SK-N-SH (cell line): ENCODE measurements around the gene C2CD3. TPM values are rescaled to one million over a fixed set of nuclear protein-coding genes. Genes with fewer than 3 reads are reported as not detected.

ENCODE experiments used
- CTCF ChIA-PET: fragments of 300-600, 350-600 bp; formaldehyde crosslinking; extraction: SDS; loops from one replicate; lab custom pipeline; 2021; lab: Yijun Ruan, JAX
- POLR2A ChIA-PET: fragments of 350-600 bp; sonication (Branson Sonifier 250); formaldehyde crosslinking; extraction: SDS; loops from one replicate; lab custom pipeline; 2020; ENCODE audit warnings: antibody characterized with exemption, inconsistent platforms; lab: Yijun Ruan, JAX
- DNase-seq: peaks from one replicate; pipeline ENCODE4 v3.0.0; 2012
- H2AFZ ChIP-seq: fragments of 200-600 bp; sonication (generic); 2 replicates; pipeline ENCODE4 v1.8.1; 2016; ENCODE audit warnings: antibody characterized with exemption, mild to moderate bottlenecking, low read depth
- H3F3A ChIP-seq: fragments of 200-600 bp; sonication (generic); replicated peaks from 2 replicates; pipeline ENCODE3; 2016; ENCODE audit warnings: antibody characterized with exemption, mild to moderate bottlenecking; ENCODE audit not compliant: insufficient read depth
- H3K27ac ChIP-seq, 2 experiments: fragments of 200-500 bp in 1 of 2; fragments of 200-600 bp in 1 of 2; sonication (Bioruptor generic) in 1 of 2; sonication (generic), shearing (Covaris generic) in 1 of 2; 2 replicates each; pipeline versions ENCODE4 v1.5.1 to v1.6.1; 2014 to 2016; ENCODE audit warnings: low read depth in 2 of 2, inconsistent platforms in 1 of 2, low read length in 1 of 2, mild to moderate bottlenecking in 1 of 2, mixed read lengths in 1 of 2
- H3K27me3 ChIP-seq: fragments of 200-600 bp; sonication (generic), shearing (Covaris generic); 2 replicates; pipeline ENCODE4 v1.6.1; 2016; ENCODE audit warnings: mixed run types; ENCODE audit not compliant: insufficient read depth
- H3K36me3 ChIP-seq, 2 experiments: fragments of 200-500 bp in 1 of 2; fragments of 200-600 bp in 1 of 2; sonication (Bioruptor generic) in 1 of 2; sonication (generic) in 1 of 2; replicated peaks in 1 of 2; 2 replicates each; pipeline versions ENCODE3 to v1.5.1; 2014 to 2016; ENCODE audit warnings: low read length in 1 of 2, mild to moderate bottlenecking in 1 of 2; ENCODE audit not compliant: insufficient read depth in 2 of 2, control insufficient read depth in 1 of 2
- H3K4me1 ChIP-seq, 2 experiments: fragments of 200-500 bp in 1 of 2; fragments of 200-600 bp in 1 of 2; sonication (Bioruptor generic) in 1 of 2; sonication (generic), shearing (Covaris generic) in 1 of 2; 2 replicates each; pipeline versions ENCODE4 v1.5.1 to v1.6.1; 2014 to 2016; ENCODE audit warnings: low read depth in 1 of 2, low read length in 1 of 2, mixed run types in 1 of 2; ENCODE audit not compliant: insufficient read depth in 2 of 2, control insufficient read depth in 1 of 2
- H3K4me2 ChIP-seq: fragments of 200-600 bp; sonication (generic), shearing (Covaris generic); 2 replicates; pipeline ENCODE4 v1.6.1; 2017; ENCODE audit warnings: mixed run types
- H3K4me3 ChIP-seq, 2 experiments: fragments of 200-500 bp in 1 of 2; fragments of 200-600 bp in 1 of 2; sonication (Bioruptor generic) in 1 of 2; sonication (generic), shearing (Covaris generic) in 1 of 2; 2 replicates each; pipeline versions ENCODE4 v1.5.1 to v1.8.1; 2014 to 2016; ENCODE audit warnings: low read depth in 2 of 2, inconsistent platforms in 1 of 2, low read length in 1 of 2, mild to moderate bottlenecking in 1 of 2, mixed read lengths in 1 of 2, moderate library complexity in 1 of 2
- H3K79me2 ChIP-seq: fragments of 200-600 bp; sonication (generic); 2 replicates; pipeline ENCODE4 v1.8.1; 2017; ENCODE audit warnings: mild to moderate bottlenecking; ENCODE audit not compliant: insufficient read depth
- H3K9ac ChIP-seq: fragments of 200-600 bp; sonication (generic); 2 replicates; pipeline ENCODE4 v1.6.1; 2017; ENCODE audit warnings: mixed run types
- H3K9me2 ChIP-seq: fragments of 200-600 bp; sonication (generic); 2 replicates; pipeline ENCODE4 v1.6.1; 2017; ENCODE audit warnings: mixed run types
- H3K9me3 ChIP-seq: fragments of 200-600 bp; sonication (generic); 2 replicates; pipeline ENCODE4 v1.6.1; 2017; ENCODE audit warnings: mixed run types, mild to moderate bottlenecking, moderate library complexity
- H4K20me1 ChIP-seq: fragments of 200-600 bp; sonication (generic); 2 replicates; pipeline ENCODE4 v1.6.1; 2017; ENCODE audit warnings: mild to moderate bottlenecking, mixed run types; ENCODE audit not compliant: insufficient read depth
- ELF1 ChIP-seq: IDR thresholded peaks from 2 replicates; pipeline ENCODE4 v1.4.0; 2012
- EP300 ChIP-seq, 2 experiments: IDR thresholded peaks; 2 replicates each; pipeline versions ENCODE4 v1.4.0 to v1.6.1; 2012; ENCODE audit warnings: borderline replicate concordance in 1 of 2, low read depth in 1 of 2, low read length in 1 of 2
- EZH2phosphoT487 ChIP-seq: fragments of 200-600 bp; sonication (generic); IDR thresholded peaks from 2 replicates; pipeline ENCODE4 v1.6.1; 2017; ENCODE audit warnings: low read depth, mixed run types, mild to moderate bottlenecking, antibody characterized with exemption, moderate library complexity, borderline replicate concordance
- FOSL2 ChIP-seq: IDR thresholded peaks from 2 replicates; pipeline ENCODE4 v1.4.0; 2012; ENCODE audit warnings: low read depth, mild to moderate bottlenecking, moderate library complexity, borderline replicate concordance
- FOXJ3 ChIP-seq: sonication (generic); formaldehyde crosslinking; IDR thresholded peaks from 2 replicates; pipeline ENCODE4 v1.5.1; 2020; ENCODE audit warnings: mild to moderate bottlenecking, missing genetic modification reagents
- FOXM1 ChIP-seq: IDR thresholded peaks from 2 replicates; pipeline ENCODE4 v1.4.0; 2012; ENCODE audit warnings: low read depth, mild to moderate bottlenecking
- GABPA ChIP-seq: IDR thresholded peaks from 2 replicates; pipeline ENCODE4 v1.4.0; 2012; ENCODE audit warnings: low read depth, mild to moderate bottlenecking
- GATA2 ChIP-seq: sonication (generic); formaldehyde crosslinking; IDR thresholded peaks from 2 replicates; pipeline ENCODE4 v1.5.0; 2020; ENCODE audit warnings: mild to moderate bottlenecking, missing genetic modification reagents
- JUND ChIP-seq: IDR thresholded peaks from 2 replicates; pipeline ENCODE4 v1.4.0; 2012
- MEF2A ChIP-seq: IDR thresholded peaks from 2 replicates; pipeline ENCODE4 v1.4.0; 2012; ENCODE audit warnings: low read depth, borderline replicate concordance
- NFIC ChIP-seq: IDR thresholded peaks from 2 replicates; pipeline ENCODE4 v1.4.0; 2012; ENCODE audit warnings: borderline replicate concordance
- NRF1 ChIP-seq: IDR thresholded peaks from 2 replicates; pipeline ENCODE4 v1.6.1; 2012; ENCODE audit warnings: low read depth, mild to moderate bottlenecking, low read length
- POLR2AphosphoS5 ChIP-seq: IDR thresholded peaks from 2 replicates; pipeline ENCODE4 v1.6.1; 2012; ENCODE audit warnings: low read depth, low read length
- RFX5 ChIP-seq: IDR thresholded peaks from 2 replicates; pipeline ENCODE4 v1.6.1; 2012; ENCODE audit warnings: mild to moderate bottlenecking, improper control_type of control experiment, low read length
- RXRA ChIP-seq: IDR thresholded peaks from 2 replicates; pipeline ENCODE4 v1.4.0; 2012; ENCODE audit warnings: low read depth, mild to moderate bottlenecking, borderline replicate concordance
- SIN3A ChIP-seq: IDR thresholded peaks from 2 replicates; pipeline ENCODE4 v1.6.1; 2012; ENCODE audit warnings: low read depth, mild to moderate bottlenecking, low read length, moderate library complexity, borderline replicate concordance
- SMC3 ChIP-seq: IDR thresholded peaks from 2 replicates; pipeline ENCODE4 v1.6.1; 2012; ENCODE audit warnings: low read depth, low read length, improper control_type of control experiment
- TCF12 ChIP-seq: IDR thresholded peaks from 2 replicates; pipeline ENCODE4 v1.4.0; 2012
- WGBS: methylation state at CpG from one replicate; pipeline ENCODE4 v1.1.6; 2017; ENCODE audit warnings: low lambda C conversion rate; 5-methylcytosine and 5-hydroxymethylcytosine counted together
- polyA plus RNA-seq, 3 experiments: library from polyadenylated mRNA; depleted of rRNA; stranded (reverse); fragments of >200 nt; gene quantifications; 2 replicates each; pipeline ENCODE4 v1.2.3, GENCODE V29; 2012
- TF ChIP-seq, protein P1 (sequence below): IDR thresholded peaks from 2 replicates; pipeline ENCODE4 v1.4.0; 2012; ENCODE audit warnings: low read depth
- TF ChIP-seq, protein P2 (sequence below): IDR thresholded peaks from 2 replicates; pipeline ENCODE4 v1.4.0; 2012; ENCODE audit warnings: low read depth, borderline replicate concordance
- TF ChIP-seq, protein P3 (sequence below): IDR thresholded peaks from 2 replicates; pipeline ENCODE4; 2012
- TF ChIP-seq, protein P4 (sequence below): fragments of 150-350 bp; IDR thresholded peaks from 2 replicates; pipeline ENCODE4 v1.6.1; 2016; ENCODE audit warnings: mild to moderate bottlenecking, low read depth, low read length
- TF ChIP-seq, protein P5 (sequence below): fragments of 200-600 bp; sonication (generic); IDR thresholded peaks from 2 replicates; pipeline ENCODE4 v1.6.1; 2017; ENCODE audit warnings: antibody characterized with exemption, mild to moderate bottlenecking, moderate library complexity

Gene C2CD3
- polyA plus RNA-seq, 1 of the 3 experiments (the other 2 are of a cell fraction) = 7.0 TPM

DNA sequence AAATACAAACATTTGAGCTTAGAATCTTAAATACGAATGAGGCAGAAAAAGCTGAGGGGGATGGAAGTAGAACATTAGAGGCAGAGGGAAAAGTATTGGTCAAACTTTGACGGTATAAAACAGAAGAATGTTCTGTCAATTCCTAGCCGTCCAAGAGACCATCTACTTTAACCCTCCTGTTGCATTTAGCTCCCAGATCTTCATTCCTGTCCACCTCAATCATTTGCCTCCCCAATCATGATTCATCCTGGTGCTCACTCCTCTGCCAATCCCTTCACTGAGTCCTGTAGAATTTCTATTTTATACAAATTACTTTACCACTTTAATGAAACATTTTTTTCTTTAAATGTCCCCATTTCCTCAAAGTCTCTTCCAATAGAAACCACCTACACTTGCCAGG lies 28.2 kb downstream of the C2CD3 start:
- WGBS = 69% methylated on average over 3 of the region's 3 CpGs
- peaks cover 0 to 9% of the 10 kb centered on the region in 2 experiments for H3K36me3 ChIP-seq
- H4K20me1 ChIP-seq = no peaks in the 10 kb centered on the region
- H2AFZ ChIP-seq = no peak overlapping the region
- H3K4me1 ChIP-seq = peaks cover 11 to 29% of the 10 kb centered on the region in 2 experiments
- peaks cover 11% of the 10 kb centered on the region; the same call in 1 of the 2 replicates for H3K79me2 ChIP-seq
- TF ChIP-seq FOSL2 (peak; percentile 56; the same call in 1 of the 2 replicates), FOXM1 (no peak), GATA2 (no peak), JUND (peak; percentile 33; the same call in 1 of the 2 replicates), RFX5 (no peak), ELF1 (no peak), NRF1 (no peak), RXRA (no peak), EZH2phosphoT487 (no peak), FOXJ3 (CRISPR knock-in tag) (no peak), EP300 (IDR thresholded peaks at IDR 0.05; ENCODE audit: borderline replicate concordance in 1 of 2, low read depth in 1 of 2, low read length in 1 of 2) (no peak), TCF12 (no peak), SMC3 (no peak), MEF2A (no peak), GABPA (no peak), POLR2AphosphoS5 (no peak), NFIC (no peak), SIN3A (no peak)
- TF ChIP-seq, protein P1, sequence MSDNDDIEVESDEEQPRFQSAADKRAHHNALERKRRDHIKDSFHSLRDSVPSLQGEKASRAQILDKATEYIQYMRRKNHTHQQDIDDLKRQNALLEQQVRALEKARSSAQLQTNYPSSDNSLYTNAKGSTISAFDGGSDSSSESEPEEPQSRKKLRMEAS = no peak
- TF ChIP-seq, protein P2, sequence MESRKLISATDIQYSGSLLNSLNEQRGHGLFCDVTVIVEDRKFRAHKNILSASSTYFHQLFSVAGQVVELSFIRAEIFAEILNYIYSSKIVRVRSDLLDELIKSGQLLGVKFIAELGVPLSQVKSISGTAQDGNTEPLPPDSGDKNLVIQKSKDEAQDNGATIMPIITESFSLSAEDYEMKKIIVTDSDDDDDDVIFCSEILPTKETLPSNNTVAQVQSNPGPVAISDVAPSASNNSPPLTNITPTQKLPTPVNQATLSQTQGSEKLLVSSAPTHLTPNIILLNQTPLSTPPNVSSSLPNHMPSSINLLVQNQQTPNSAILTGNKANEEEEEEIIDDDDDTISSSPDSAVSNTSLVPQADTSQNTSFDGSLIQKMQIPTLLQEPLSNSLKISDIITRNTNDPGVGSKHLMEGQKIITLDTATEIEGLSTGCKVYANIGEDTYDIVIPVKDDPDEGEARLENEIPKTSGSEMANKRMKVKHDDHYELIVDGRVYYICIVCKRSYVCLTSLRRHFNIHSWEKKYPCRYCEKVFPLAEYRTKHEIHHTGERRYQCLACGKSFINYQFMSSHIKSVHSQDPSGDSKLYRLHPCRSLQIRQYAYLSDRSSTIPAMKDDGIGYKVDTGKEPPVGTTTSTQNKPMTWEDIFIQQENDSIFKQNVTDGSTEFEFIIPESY = no peak
- TF ChIP-seq, protein P3, sequence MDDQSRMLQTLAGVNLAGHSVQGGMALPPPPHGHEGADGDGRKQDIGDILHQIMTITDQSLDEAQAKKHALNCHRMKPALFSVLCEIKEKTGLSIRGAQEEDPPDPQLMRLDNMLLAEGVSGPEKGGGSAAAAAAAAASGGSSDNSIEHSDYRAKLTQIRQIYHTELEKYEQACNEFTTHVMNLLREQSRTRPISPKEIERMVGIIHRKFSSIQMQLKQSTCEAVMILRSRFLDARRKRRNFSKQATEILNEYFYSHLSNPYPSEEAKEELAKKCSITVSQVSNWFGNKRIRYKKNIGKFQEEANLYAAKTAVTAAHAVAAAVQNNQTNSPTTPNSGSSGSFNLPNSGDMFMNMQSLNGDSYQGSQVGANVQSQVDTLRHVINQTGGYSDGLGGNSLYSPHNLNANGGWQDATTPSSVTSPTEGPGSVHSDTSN = peak; percentile 84
- TF ChIP-seq, protein P4, sequence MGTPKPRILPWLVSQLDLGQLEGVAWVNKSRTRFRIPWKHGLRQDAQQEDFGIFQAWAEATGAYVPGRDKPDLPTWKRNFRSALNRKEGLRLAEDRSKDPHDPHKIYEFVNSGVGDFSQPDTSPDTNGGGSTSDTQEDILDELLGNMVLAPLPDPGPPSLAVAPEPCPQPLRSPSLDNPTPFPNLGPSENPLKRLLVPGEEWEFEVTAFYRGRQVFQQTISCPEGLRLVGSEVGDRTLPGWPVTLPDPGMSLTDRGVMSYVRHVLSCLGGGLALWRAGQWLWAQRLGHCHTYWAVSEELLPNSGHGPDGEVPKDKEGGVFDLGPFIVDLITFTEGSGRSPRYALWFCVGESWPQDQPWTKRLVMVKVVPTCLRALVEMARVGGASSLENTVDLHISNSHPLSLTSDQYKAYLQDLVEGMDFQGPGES = no peak
- TF ChIP-seq, protein P5, sequence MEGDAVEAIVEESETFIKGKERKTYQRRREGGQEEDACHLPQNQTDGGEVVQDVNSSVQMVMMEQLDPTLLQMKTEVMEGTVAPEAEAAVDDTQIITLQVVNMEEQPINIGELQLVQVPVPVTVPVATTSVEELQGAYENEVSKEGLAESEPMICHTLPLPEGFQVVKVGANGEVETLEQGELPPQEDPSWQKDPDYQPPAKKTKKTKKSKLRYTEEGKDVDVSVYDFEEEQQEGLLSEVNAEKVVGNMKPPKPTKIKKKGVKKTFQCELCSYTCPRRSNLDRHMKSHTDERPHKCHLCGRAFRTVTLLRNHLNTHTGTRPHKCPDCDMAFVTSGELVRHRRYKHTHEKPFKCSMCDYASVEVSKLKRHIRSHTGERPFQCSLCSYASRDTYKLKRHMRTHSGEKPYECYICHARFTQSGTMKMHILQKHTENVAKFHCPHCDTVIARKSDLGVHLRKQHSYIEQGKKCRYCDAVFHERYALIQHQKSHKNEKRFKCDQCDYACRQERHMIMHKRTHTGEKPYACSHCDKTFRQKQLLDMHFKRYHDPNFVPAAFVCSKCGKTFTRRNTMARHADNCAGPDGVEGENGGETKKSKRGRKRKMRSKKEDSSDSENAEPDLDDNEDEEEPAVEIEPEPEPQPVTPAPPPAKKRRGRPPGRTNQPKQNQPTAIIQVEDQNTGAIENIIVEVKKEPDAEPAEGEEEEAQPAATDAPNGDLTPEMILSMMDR = no peak
- TF ChIP-seq, all 33 proteins: peak for 3
- Histone ChIP-seq H3F3A (peaks cover 29% of the 10 kb centered on the region), H3K4me3 (no peak overlapping the region), H3K9me3 (no peaks in the 10 kb centered on the region), H3K27me3 (no peaks in the 10 kb centered on the region), H3K9ac (no peak overlapping the region), H3K9me2 (no peaks in the 10 kb centered on the region), H3K4me2 (no peak overlapping the region), H3K27ac (peak overlapping the region in 1 of 2 experiments; percentile 5; a peak in 1 of 4 replicates)
- ChIA-PET CTCF (no interaction called here), POLR2A (no interaction called here)
- no peak for DNase-seq
